Ascending aorta (tissue), 2 donors: ENCODE results near the gene REG3A. TPM values are rescaled to one million over a fixed set of nuclear protein-coding genes. Genes with fewer than 3 reads are reported as not detected.

Experiments used
- DNase-seq, 2 donors: peaks; one replicate each; pipeline ENCODE4 v3.0.0-alpha.2; 2019; ENCODE audit warnings: low spot score in 2 of 2
- H3K27ac ChIP-seq, 2 donors: fragments of 200-600 bp; sonication (generic); one replicate each; pipeline ENCODE4 v1.5.1; 2016 to 2017; ENCODE audit warnings: mild to moderate bottlenecking in 1 of 2
- H3K27me3 ChIP-seq: fragments of 200-600 bp; sonication (generic); one replicate; pipeline ENCODE4 v1.5.1; 2017
- H3K36me3 ChIP-seq, 2 donors: fragments of 200-600 bp; sonication (generic); one replicate each; pipeline ENCODE4 v1.5.1; 2016
- H3K4me1 ChIP-seq, 2 donors: fragments of 200-600 bp; sonication (generic); one replicate each; pipeline ENCODE4 v1.5.1; 2016 to 2017; ENCODE audit warnings: mild to moderate bottlenecking in 1 of 2
- H3K4me3 ChIP-seq, 2 donors: fragments of 200-600 bp; sonication (generic); one replicate each; pipeline ENCODE4 v1.5.1; 2016 to 2017; ENCODE audit warnings: mild to moderate bottlenecking in 1 of 2
- H3K9me3 ChIP-seq, 2 donors: fragments of 200-600 bp; sonication (generic); one replicate each; pipeline ENCODE4 v1.5.1; 2016
- CTCF ChIP-seq, 3 experiments: fragments of 200-600 bp in 2 of 3; fragments of 450-650 bp in 1 of 3; sonication (generic) in 2 of 3; IDR thresholded peaks; one replicate each; pipeline ENCODE4 v1.5.1; 2016 to 2019; ENCODE audit warnings: antibody characterized with exemption in 3 of 3, mild to moderate bottlenecking in 1 of 3, moderate library complexity in 1 of 3
- intact Hi-C: fragments of 100-400 bp; cut with DNase I; formaldehyde crosslinking; loops from one replicate; pipeline ENCODE4 v1.15.1; 2023
- total RNA-seq: library from RNA; depleted of rRNA; stranded (reverse); fragments of >200 nt; gene quantifications from one replicate; pipeline ENCODE4 v1.1.0, GENCODE V29; 2016

Gene REG3A
- total RNA-seq, 1 donor from 2014 or later = not detected

DNA sequence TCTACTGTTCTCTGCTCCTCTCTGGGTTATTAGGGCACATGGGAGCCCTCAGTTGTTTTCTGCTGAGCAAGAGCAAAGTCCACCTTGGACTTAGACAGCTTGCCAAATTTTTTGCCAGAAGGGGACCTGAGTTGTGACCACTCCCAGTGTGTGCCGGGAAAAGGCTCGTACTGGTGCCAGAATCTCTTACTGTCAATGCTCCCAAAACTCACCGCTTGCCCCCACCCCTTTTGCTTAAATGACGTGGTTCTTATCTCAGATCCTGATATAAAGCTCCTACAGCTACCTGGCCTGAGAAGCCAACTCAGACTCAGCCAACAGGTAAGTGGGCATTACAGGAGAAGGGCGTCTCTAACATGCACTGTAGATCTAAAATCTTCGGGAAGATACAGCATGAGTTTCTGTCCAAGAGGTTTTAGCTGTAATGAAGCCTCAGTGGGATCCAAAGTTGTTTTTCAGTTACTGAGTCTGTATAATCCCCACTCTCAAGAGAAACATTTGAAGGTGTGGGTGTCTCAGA is 39.3 kb downstream of the REG3A start, which contains the start of gene REG1A:
Gene REG1A (plus strand): TSS at position 295 of the 520 bp plus-strand sequence. CDS start 374 bp downstream, outside the sequence.
- Histone ChIP-seq H3K36me3 (no peaks in the 10 kb centered on the region), H3K27me3 (no peaks in the 10 kb centered on the region), H3K4me1 (no peaks in the 10 kb centered on the region), H3K9me3 (no peaks in the 10 kb centered on the region), H3K4me3 (no peak within 1 kb of the TSS), H3K27ac (no peak within 1 kb of the TSS)
- intact Hi-C loops = no loop called here
- DNase-seq = no peak
- no peak for TF ChIP-seq CTCF (IDR thresholded peaks at IDR 0.05)

DNA sequence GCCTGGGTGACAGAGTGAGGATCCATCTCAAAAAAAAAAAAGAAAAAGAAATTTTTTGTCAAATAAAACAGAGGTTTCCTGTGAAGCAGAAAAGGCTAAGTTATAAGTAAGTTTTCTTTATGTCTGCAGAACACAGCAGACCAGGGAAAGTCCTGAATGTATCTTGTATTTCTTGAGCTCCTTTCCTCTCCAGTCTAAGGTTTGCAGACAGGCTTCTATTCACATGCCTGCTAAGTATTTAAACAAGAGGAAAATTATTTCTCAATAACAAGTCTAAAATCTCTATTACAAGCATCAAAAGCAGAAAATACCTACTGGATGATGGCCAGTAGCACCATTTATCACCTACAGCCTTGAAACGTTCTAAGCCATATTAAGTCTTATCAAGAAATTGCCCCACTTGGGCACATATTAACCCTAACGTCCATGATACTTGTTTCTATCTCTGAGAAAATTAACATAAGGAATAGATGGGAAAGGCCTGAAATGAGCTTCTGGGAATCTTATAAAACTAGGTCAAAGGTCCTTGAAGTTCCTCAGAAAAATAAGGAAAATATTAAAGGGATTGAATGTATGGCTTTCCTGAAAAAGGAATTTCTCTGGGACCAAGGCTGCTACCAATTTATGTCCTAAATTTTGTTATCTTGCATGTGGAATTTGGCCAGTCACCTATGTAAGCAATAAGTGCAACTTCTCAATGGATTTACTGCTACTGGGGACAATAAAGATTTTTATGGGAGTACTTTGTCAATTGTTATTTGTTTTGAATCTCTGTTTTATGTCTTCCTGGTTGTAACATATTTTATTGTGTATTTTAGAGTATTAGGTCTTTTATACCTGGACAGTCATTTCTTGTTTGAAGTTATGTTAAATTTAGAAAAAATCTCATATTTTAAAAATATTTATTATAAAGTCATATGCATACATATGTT is 42.3 kb downstream of the REG3A start:
- no peaks in the 10 kb centered on the region for H3K4me1 ChIP-seq
- intact Hi-C loops = no loop called here
- TF ChIP-seq CTCF (IDR thresholded peaks at IDR 0.05) = no peak

GRCh38 chr2:79114797-79115494 is 44.6 kb downstream of the REG3A start:
- no peaks in the 10 kb centered on the region for H3K27me3 ChIP-seq
- H3K4me3 ChIP-seq = no peak overlapping the region
- no peaks in the 10 kb centered on the region for H3K36me3 ChIP-seq
- intact Hi-C loops = no loop called here
- no peak for TF ChIP-seq CTCF (IDR thresholded peaks at IDR 0.05)
- no peak overlapping the region for H3K27ac ChIP-seq
- H3K4me1 ChIP-seq = no peaks in the 10 kb centered on the region
- no peak for DNase-seq
- H3K9me3 ChIP-seq = no peaks in the 10 kb centered on the region

More for the DNA sequence above, 42.3 kb downstream of the REG3A start:
- Histone ChIP-seq H3K4me3 (no peak overlapping the region), H3K36me3 (no peaks in the 10 kb centered on the region), H3K27me3 (no peaks in the 10 kb centered on the region), H3K27ac (no peak overlapping the region), H3K9me3 (no peaks in the 10 kb centered on the region)
- no peak for DNase-seq

GRCh38 chr2:79112269-79112668 is 47.3 kb downstream of the REG3A start:
- Histone ChIP-seq H3K4me1 (no peaks in the 10 kb centered on the region), H3K9me3 (no peaks in the 10 kb centered on the region), H3K4me3 (no peak overlapping the region), H3K36me3 (no peaks in the 10 kb centered on the region), H3K27me3 (no peaks in the 10 kb centered on the region), H3K27ac (no peak overlapping the region)
- no peak for DNase-seq
- no peak for TF ChIP-seq CTCF (IDR thresholded peaks at IDR 0.05)
- intact Hi-C loops = no loop called here

Other genes starting within 250 kb of the REG3A start
- not detected for gene REG3G, start 134.1 kb downstream of the REG3A start, total RNA-seq
- not detected for gene REG1B, start 71.8 kb downstream of the REG3A start, total RNA-seq
- 0.96 TPM for gene REG1A, start 39.3 kb downstream of the REG3A start, total RNA-seq